Upper lobe of left lung (tissue), 6 donors: ENCODE data around the gene BMP7. TPM values are rescaled to one million over a fixed set of nuclear protein-coding genes. Genes with fewer than 3 reads are reported as not detected.

ENCODE experiments used
- ATAC-seq, 2 donors: fragments of 200-7000 bp; cut with Tn5 transposase; one replicate each; pipeline ENCODE4 v1.9.1; 2022; ENCODE audit warnings: mild to moderate bottlenecking in 2 of 2, moderate library complexity in 2 of 2; ENCODE audit not compliant: low FRiP score in 2 of 2
- DNase-seq, 2 donors: peaks; one replicate each; pipeline ENCODE4 v3.0.0-alpha.2; 2019 to 2020
- H3K27ac ChIP-seq, 4 donors: fragments of 200-600 bp; sonication (generic); one replicate each; pipeline ENCODE4 v1.5.1; 2016 to 2019
- H3K27me3 ChIP-seq, 4 donors: fragments of 200-600 bp; sonication (generic); one replicate each; pipeline ENCODE4 v1.5.1; 2017 to 2019
- H3K36me3 ChIP-seq, 4 donors: fragments of 200-600 bp; sonication (generic); one replicate each; pipeline ENCODE4 v1.5.1; 2016 to 2019
- H3K4me1 ChIP-seq, 4 donors: fragments of 200-600 bp; sonication (generic); one replicate each; pipeline ENCODE4 v1.5.1; 2018 to 2019
- H3K4me3 ChIP-seq, 4 donors: fragments of 200-600 bp; sonication (generic); one replicate each; pipeline ENCODE4 v1.5.1; 2017 to 2019; ENCODE audit warnings: mild to moderate bottlenecking in 2 of 4, moderate library complexity in 1 of 4
- H3K9me3 ChIP-seq, 4 donors: fragments of 200-600 bp; sonication (generic); one replicate each; pipeline ENCODE4 v1.5.1; 2018 to 2019
- CTCF ChIP-seq, 6 experiments: fragments of 450-650 bp in 4 of 6; fragments of 200-600 bp in 2 of 6; sonication (generic) in 2 of 6; IDR thresholded peaks; one replicate each; pipeline ENCODE4 v1.5.1; 2016 to 2019; ENCODE audit warnings: antibody characterized with exemption in 6 of 6
- EP300 ChIP-seq, 4 donors: sonication (generic); formaldehyde crosslinking; IDR thresholded peaks; one replicate each; pipeline ENCODE4 v1.5.1; 2017; ENCODE audit warnings: antibody characterized with exemption in 4 of 4, control low read depth in 2 of 4
- POLR2A ChIP-seq, 4 donors: fragments of 450-650 bp; IDR thresholded peaks; one replicate each; pipeline ENCODE4 v1.5.1; 2016 to 2017; ENCODE audit warnings: antibody characterized with exemption in 4 of 4, mild to moderate bottlenecking in 2 of 4
- POLR2AphosphoS5 ChIP-seq, 2 donors: sonication (generic); formaldehyde crosslinking; IDR thresholded peaks; one replicate each; pipeline ENCODE4 v1.5.1; 2017; ENCODE audit warnings: antibody characterized with exemption in 2 of 2
- WGBS, 2 donors: methylation state at CpG; one replicate each; pipeline ENCODE4 v1.1.5; 2017 to 2018; 5-methylcytosine and 5-hydroxymethylcytosine counted together
- total RNA-seq, 6 donors: library from RNA; depleted of rRNA in 4 of 6; stranded (reverse); fragments of >200 nt in 4 of 6; gene quantifications; one replicate each; pipeline versions ENCODE4 v1.1.0 to v1.2.1, GENCODE V29; 2016 to 2021
- donor health status: DM: no; HTN: no; CAD: no; lungs with moderate emphysema.
- donor health status: DM: no; HTN: yes; CAD: no; lungs with severe emphysema.

Gene BMP7
- total RNA-seq, 6 donors from 2014 or later = 0.30 to 4.0 (median 2.6) TPM; not detected in 1

DNA sequence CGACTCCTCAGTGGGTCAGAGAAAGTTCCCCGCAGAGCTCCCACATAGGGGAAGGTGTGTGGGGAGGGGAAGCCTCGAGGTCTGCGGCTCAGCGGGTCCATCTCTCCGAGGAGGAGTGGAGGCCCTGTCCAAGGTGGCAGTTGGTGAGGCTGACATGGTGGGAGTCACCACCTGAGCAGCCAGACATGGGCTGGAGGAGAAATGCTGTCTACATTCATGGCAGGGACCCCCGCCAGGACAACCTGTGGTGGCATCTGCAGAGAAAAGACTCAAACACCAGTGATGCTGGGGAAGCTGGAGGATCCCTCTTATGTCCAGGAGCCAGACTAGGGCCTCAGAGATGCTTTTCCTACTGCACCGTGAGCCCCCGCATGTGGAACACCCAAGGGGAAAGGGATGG lies 49.8 kb downstream of the BMP7 start:
- ATAC-seq (no peak), DNase-seq (no peak)
- no peaks in the 10 kb centered on the region for H3K4me1 ChIP-seq
- no peaks in the 10 kb centered on the region for H3K9me3 ChIP-seq
- H3K27me3 ChIP-seq = no peaks in the 10 kb centered on the region
- H3K4me3 ChIP-seq = no peak overlapping the region
- TF ChIP-seq EP300 (IDR thresholded peaks at IDR 0.05) (no peak), CTCF (IDR thresholded peaks at IDR 0.05) (no peak), POLR2A (IDR thresholded peaks at IDR 0.05) (no peak)
- no peaks in the 10 kb centered on the region for H3K36me3 ChIP-seq
- no peak overlapping the region for H3K27ac ChIP-seq
- 69 to 70% methylated on average over 9 of the region's 9 CpGs for WGBS, 2 donors

DNA sequence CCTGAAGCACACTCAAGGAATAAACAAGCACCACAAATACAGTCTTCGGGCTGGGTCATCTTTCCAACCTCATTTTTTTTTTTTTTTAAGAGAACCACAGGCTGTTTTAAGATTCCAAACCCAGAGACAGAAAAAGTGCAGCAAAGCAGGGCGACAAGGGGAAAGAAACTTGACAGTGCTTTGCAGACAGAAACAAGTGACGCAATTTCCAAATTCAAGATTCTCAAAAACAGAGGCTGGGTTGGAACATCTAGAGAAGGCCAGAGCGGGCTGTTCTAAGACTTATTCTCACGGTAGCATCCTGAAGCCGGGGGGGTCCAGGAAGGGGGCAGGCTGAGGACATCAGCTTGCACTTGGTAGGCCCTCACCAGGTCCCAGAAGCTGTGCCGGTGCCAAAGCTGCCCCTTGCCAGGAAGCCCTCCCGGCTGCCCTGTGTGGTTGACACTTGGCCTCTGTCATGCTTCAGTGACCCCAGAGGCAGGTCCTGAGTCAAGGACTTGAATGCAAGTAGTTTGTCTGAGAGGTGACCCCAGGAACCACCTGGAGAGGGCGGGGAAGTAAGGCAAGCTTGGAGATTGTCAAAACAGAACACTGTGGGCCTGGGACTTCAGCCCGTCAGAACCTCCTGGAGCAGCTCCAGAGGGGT lies 50.5 kb downstream of the BMP7 start:
- H3K27ac ChIP-seq = no peak overlapping the region
- no peaks in the 10 kb centered on the region for H3K27me3 ChIP-seq
- H3K4me1 ChIP-seq = no peaks in the 10 kb centered on the region
- no peaks in the 10 kb centered on the region for H3K9me3 ChIP-seq
- H3K36me3 ChIP-seq = no peaks in the 10 kb centered on the region
- no peak overlapping the region for H3K4me3 ChIP-seq
- DNase-seq = no peak
- ATAC-seq = no peak
- no peak for TF ChIP-seq POLR2A (IDR thresholded peaks at IDR 0.05)
- TF ChIP-seq CTCF (IDR thresholded peaks at IDR 0.05) = no peak
- no peak for TF ChIP-seq POLR2AphosphoS5 (IDR thresholded peaks at IDR 0.05)
- no peak for TF ChIP-seq EP300 (IDR thresholded peaks at IDR 0.05)
- WGBS, 2 donors = 76 to 84% methylated on average over 10 of the region's 10 CpGs

GRCh38 chr20:57215426-57215825 lies 51.0 kb downstream of the BMP7 start:
- ATAC-seq (no peak), DNase-seq (no peak)
- no peak overlapping the region for H3K4me3 ChIP-seq
- no peaks in the 10 kb centered on the region for H3K9me3 ChIP-seq
- WGBS, 2 donors = 56 to 74% methylated on average over 4 to 6 of the region's 6 CpGs
- H3K4me1 ChIP-seq = no peaks in the 10 kb centered on the region
- H3K36me3 ChIP-seq = no peaks in the 10 kb centered on the region
- no peak overlapping the region for H3K27ac ChIP-seq
- no peaks in the 10 kb centered on the region for H3K27me3 ChIP-seq
- TF ChIP-seq EP300 (IDR thresholded peaks at IDR 0.05) = no peak
- TF ChIP-seq POLR2AphosphoS5 (IDR thresholded peaks at IDR 0.05) = no peak
- TF ChIP-seq CTCF (IDR thresholded peaks at IDR 0.05) = no peak
- no peak for TF ChIP-seq POLR2A (IDR thresholded peaks at IDR 0.05)

DNA sequence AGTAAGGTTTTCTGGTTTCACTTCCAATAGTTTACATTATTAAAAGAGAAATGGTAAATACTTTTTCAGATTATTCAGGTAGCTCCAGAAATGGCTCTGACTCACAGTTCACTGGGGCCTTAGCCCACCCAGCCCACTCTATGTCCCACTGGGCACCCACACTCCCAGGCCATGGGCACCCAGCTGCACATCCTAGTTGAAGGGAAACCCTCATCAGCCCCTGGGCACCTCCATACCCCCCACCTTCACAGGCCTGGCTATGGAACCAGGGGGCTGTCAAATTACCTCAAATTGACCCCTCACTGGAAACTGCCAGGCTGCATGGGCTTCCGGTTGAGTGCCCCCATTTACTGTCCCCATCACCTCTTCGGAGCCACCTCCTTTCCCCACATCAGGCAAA lies 51.5 kb downstream of the BMP7 start:
- WGBS, 2 donors = 87 to 97% methylated on average over 2 of the region's 2 CpGs
- no peak for ATAC-seq
- TF ChIP-seq EP300 (IDR thresholded peaks at IDR 0.05) (no peak), POLR2A (IDR thresholded peaks at IDR 0.05) (no peak), CTCF (IDR thresholded peaks at IDR 0.05) (no peak), POLR2AphosphoS5 (IDR thresholded peaks at IDR 0.05) (no peak)
- Histone ChIP-seq H3K9me3 (no peaks in the 10 kb centered on the region), H3K36me3 (no peaks in the 10 kb centered on the region), H3K27ac (no peak overlapping the region), H3K4me1 (no peaks in the 10 kb centered on the region), H3K4me3 (no peak overlapping the region), H3K27me3 (no peaks in the 10 kb centered on the region)
- DNase-seq = no peak

DNA sequence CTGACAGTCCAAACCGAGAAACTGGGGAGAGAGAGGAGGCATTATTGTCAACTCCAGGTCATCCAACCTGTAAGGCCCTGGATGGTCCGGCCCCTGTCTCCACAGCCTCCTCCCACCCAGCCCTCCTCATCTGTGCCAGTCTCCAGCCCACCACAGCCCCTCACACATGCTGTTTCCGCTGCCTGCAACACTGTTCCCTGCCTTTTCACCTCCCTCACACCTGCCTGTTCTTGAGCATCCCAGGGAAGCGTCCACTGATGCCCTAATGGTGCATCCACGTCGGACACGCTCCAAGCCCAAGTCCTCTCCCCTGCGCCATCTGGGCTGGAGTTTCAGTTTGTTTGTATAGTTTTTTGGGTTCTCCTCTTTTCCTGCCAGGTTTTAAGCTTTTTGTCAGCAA lies 52.0 kb downstream of the BMP7 start:
- Histone ChIP-seq H3K4me3 (no peak overlapping the region), H3K9me3 (no peaks in the 10 kb centered on the region), H3K36me3 (no peaks in the 10 kb centered on the region), H3K27ac (no peak overlapping the region), H3K4me1 (no peaks in the 10 kb centered on the region), H3K27me3 (no peaks in the 10 kb centered on the region)
- TF ChIP-seq CTCF (IDR thresholded peaks at IDR 0.05) (no peak), EP300 (IDR thresholded peaks at IDR 0.05) (no peak), POLR2AphosphoS5 (IDR thresholded peaks at IDR 0.05) (no peak), POLR2A (IDR thresholded peaks at IDR 0.05) (no peak)
- 89 to 93% methylated on average over 8 of the region's 8 CpGs for whole genome bisulfite sequencing, 2 donors
- no peak for DNase-seq
- no peak for ATAC-seq
